ENCODE data around the gene SOSTDC1.
"Not testable (repeated sequence)": the region's sequence is repeated elsewhere in the genome, so short reads cannot be mapped to it uniquely, and the experiment has no call there.

Gene SOSTDC1

DNA sequence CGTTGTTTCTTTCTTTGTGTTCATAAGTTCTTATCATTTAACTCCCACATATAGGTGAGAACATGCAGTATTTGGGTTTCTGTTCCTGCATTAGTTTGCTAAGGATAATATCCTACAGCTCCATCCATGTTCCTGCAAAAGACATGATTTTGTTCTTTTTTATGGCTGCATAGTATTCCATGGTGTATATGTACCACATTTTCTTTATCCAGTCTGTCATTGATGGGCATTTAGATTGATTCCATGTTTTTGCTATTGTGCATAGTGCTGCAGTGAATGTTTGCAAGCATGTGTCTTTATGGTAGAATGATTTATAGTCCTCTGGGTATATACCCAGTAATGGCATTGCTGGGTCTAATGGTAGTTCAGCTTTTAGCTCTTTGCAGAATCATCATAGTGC is 9.2 kb downstream of the SOSTDC1 start:
- H3K9me3 ChIP-seq (ENCODE audit: insufficient read depth, low read depth, low read length); H3K4me1 ChIP-seq (ENCODE audit: insufficient read depth, low read length); H3K9ac ChIP-seq (ENCODE audit: low read depth, low read length); H3K4me3 ChIP-seq (ENCODE audit: low read length); H3K27ac ChIP-seq (ENCODE audit: low read length); H3K36me3 ChIP-seq (ENCODE audit: insufficient read depth, low read depth, low read length); H3K27me3 ChIP-seq (ENCODE audit: insufficient read depth, low read length): not testable (repeated sequence)

DNA sequence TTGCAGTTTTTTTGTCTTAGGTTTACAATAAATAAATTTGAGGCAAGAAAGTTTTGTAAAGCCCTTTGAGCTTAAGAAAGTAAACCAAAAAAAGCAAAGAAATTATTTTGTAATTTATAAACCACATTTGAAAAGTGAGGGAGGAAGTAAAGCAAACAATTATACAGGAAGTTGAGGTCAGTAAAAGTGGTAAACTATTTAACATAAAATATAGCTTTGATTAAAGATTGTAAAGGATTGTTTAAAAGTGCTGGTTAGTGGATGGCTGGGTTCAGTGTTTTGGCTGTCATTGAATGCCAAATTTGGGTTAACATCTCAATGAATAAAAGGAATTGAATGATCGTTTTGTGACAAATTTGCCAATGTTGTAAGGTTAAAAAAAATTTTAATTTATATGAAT is 9.9 kb downstream of the SOSTDC1 start:
- Histone ChIP-seq H3K4me3 (ENCODE audit: low read length) (no peak overlapping the region), H3K27me3 (ENCODE audit: insufficient read depth, low read length) (no peaks in the 10 kb centered on the region), H3K36me3 (ENCODE audit: insufficient read depth, low read depth, low read length) (no peaks in the 10 kb centered on the region), H3K9me3 (ENCODE audit: insufficient read depth, low read depth, low read length) (no peaks in the 10 kb centered on the region), H3K9ac (ENCODE audit: low read depth, low read length) (no peak overlapping the region), H3K4me1 (ENCODE audit: insufficient read depth, low read length) (no peaks in the 10 kb centered on the region), H3K27ac (ENCODE audit: low read length) (no peak overlapping the region)

DNA sequence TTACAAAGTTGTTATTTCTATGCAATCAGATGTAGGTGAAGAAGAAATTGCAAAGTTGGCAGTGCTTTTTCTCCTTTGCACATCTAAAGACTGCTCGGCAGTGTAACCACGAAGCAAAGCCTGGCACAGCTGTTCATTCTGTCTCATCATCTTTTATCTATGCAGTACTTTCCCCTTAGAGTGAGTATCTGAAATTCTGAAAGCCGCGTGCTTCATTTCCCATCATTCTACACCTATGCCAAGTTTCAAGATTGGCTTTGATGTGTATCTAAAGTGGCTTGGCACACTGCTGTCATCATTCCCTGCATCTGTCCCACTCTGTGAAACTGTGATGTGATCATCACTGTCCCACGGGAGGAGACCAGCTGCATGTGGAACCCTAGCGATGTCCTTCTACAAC is 15.2 kb downstream of the SOSTDC1 start:
- no peaks in the 10 kb centered on the region for H3K36me3 ChIP-seq (ENCODE audit: insufficient read depth, low read depth, low read length)
- H3K27ac ChIP-seq (ENCODE audit: low read length), result no peak overlapping the region
- no peaks in the 10 kb centered on the region for H3K27me3 ChIP-seq (ENCODE audit: insufficient read depth, low read length)
- no peaks in the 10 kb centered on the region for H3K4me1 ChIP-seq (ENCODE audit: insufficient read depth, low read length)
- no peaks in the 10 kb centered on the region for H3K9me3 ChIP-seq (ENCODE audit: insufficient read depth, low read depth, low read length)
- no peak overlapping the region for H3K4me3 ChIP-seq (ENCODE audit: low read length)
- no peak overlapping the region for H3K9ac ChIP-seq (ENCODE audit: low read depth, low read length)

DNA sequence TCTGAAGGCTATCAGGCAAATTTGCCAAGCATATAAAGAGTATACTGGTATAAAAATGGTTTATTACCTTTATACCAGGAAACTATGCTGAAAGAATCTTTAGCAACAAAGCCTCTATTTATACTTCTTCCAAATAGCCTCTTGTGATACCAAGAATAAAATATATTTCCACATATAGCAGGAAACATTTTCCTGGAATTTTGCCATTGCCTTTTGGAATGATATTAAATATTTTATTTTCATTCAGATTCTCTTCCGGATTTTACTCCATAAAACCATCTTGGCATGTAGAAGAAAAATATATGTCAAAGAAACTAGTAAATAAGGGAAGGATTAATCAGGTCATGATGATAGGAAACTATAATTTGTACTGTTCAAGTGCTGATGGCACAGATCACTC is 17.7 kb downstream of the SOSTDC1 start:
- Histone ChIP-seq H3K27me3 (ENCODE audit: insufficient read depth, low read length) (no peaks in the 10 kb centered on the region), H3K4me3 (ENCODE audit: low read length) (no peak overlapping the region), H3K36me3 (ENCODE audit: insufficient read depth, low read depth, low read length) (no peaks in the 10 kb centered on the region), H3K9ac (ENCODE audit: low read depth, low read length) (no peak overlapping the region), H3K4me1 (ENCODE audit: insufficient read depth, low read length) (no peaks in the 10 kb centered on the region), H3K27ac (ENCODE audit: low read length) (no peak overlapping the region), H3K9me3 (ENCODE audit: insufficient read depth, low read depth, low read length) (no peaks in the 10 kb centered on the region)

DNA sequence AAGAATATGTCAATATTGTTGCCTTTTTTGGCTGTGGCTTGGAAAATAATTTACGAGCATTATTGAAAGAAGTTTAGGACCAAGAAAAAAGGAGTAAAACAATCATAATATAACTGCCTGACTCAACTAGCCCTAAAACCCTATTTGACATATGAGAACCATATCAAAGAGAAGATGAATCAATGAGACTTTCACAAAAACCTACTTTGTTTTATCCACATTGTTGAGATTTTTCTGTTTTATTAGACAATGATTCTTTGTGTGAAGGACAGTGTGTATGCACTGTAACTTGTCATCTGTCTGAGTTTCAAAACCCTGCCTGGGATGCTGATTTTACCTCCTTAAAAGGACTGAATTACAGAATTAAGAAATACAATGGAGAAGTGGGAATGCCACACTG is 19.0 kb downstream of the SOSTDC1 start:
- Histone ChIP-seq H3K4me1 (ENCODE audit: insufficient read depth, low read length) (no peaks in the 10 kb centered on the region), H3K9me3 (ENCODE audit: insufficient read depth, low read depth, low read length) (no peaks in the 10 kb centered on the region), H3K27me3 (ENCODE audit: insufficient read depth, low read length) (no peaks in the 10 kb centered on the region), H3K27ac (ENCODE audit: low read length) (no peak overlapping the region), H3K4me3 (ENCODE audit: low read length) (no peak overlapping the region), H3K9ac (ENCODE audit: low read depth, low read length) (no peak overlapping the region), H3K36me3 (ENCODE audit: insufficient read depth, low read depth, low read length) (no peaks in the 10 kb centered on the region)

DNA sequence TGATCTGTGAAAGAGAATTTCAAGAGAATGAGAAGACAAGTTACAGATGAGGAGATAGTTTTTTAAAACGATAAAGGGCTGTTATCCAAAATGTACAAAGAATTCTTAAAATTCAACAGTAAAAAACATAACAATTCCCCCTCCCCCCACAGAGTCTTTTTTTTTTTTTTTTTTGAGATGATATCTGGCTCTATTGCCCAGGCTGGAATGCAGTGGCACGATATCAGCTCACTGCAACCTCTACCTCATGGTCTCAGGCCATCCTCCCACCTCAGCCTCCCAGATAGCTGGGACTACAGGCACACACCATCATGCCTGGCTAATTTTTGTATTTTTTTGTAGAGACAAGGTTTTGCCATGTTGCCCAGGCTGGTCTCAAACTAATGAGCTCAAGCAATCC is 21.7 kb downstream of the SOSTDC1 start:
- H3K4me3 ChIP-seq (ENCODE audit: low read length); H3K9me3 ChIP-seq (ENCODE audit: insufficient read depth, low read depth, low read length); H3K9ac ChIP-seq (ENCODE audit: low read depth, low read length): not testable (repeated sequence)

DNA sequence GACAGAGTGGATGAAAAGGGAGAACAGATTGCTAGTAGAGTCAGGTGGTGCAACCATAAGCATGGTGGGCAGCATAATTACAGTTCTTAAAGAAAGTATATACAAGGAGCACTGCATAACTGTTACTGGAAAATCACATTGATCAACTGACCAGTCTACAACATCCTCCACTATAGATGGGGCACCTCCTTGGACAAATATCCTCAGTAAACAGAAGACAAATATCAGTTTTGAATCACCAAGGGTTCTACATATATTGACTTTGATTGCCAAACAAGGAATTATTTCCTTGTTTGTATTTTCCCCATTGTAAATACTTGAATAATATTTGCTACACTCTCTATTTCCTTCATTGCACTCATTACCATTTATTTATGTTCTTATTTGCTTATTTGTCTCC is 26.6 kb downstream of the SOSTDC1 start:
- Histone ChIP-seq H3K9ac (ENCODE audit: low read depth, low read length) (no peak overlapping the region), H3K36me3 (ENCODE audit: insufficient read depth, low read depth, low read length) (no peaks in the 10 kb centered on the region), H3K9me3 (ENCODE audit: insufficient read depth, low read depth, low read length) (no peaks in the 10 kb centered on the region), H3K27ac (ENCODE audit: low read length) (no peak overlapping the region), H3K4me3 (ENCODE audit: low read length) (no peak overlapping the region), H3K27me3 (ENCODE audit: insufficient read depth, low read length) (no peaks in the 10 kb centered on the region), H3K4me1 (ENCODE audit: insufficient read depth, low read length) (no peaks in the 10 kb centered on the region)

More for the DNA sequence above, 21.7 kb downstream of the SOSTDC1 start:
- not testable (repeated sequence) for H3K27ac ChIP-seq (ENCODE audit: low read length); H3K36me3 ChIP-seq (ENCODE audit: insufficient read depth, low read depth, low read length); H3K4me1 ChIP-seq (ENCODE audit: insufficient read depth, low read length); H3K27me3 ChIP-seq (ENCODE audit: insufficient read depth, low read length)

DNA sequence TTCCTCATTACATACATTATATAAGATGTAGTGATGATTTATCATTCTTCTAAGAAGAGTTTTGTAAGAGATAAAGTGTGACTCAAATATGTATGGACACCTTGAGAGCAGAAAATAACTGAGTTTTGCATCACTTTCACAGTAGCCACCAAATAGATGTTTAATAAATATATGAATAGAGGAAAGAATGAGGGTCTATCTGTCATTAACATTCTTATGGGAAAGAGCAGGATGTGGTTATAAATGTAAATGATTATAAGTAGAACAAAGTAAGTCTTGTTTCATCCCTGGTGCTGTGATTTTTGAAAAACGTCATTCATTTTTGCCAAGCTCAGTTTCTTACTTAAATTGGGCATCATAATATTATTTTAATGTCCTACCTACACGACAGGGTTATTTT is 29.2 kb downstream of the SOSTDC1 start:
- no peak overlapping the region for H3K27ac ChIP-seq (ENCODE audit: low read length)
- no peaks in the 10 kb centered on the region for H3K9me3 ChIP-seq (ENCODE audit: insufficient read depth, low read depth, low read length)
- no peak overlapping the region for H3K9ac ChIP-seq (ENCODE audit: low read depth, low read length)
- no peak overlapping the region for H3K4me3 ChIP-seq (ENCODE audit: low read length)
- no peaks in the 10 kb centered on the region for H3K4me1 ChIP-seq (ENCODE audit: insufficient read depth, low read length)
- H3K27me3 ChIP-seq (ENCODE audit: insufficient read depth, low read length), result no peaks in the 10 kb centered on the region
- no peaks in the 10 kb centered on the region for H3K36me3 ChIP-seq (ENCODE audit: insufficient read depth, low read depth, low read length)

DNA sequence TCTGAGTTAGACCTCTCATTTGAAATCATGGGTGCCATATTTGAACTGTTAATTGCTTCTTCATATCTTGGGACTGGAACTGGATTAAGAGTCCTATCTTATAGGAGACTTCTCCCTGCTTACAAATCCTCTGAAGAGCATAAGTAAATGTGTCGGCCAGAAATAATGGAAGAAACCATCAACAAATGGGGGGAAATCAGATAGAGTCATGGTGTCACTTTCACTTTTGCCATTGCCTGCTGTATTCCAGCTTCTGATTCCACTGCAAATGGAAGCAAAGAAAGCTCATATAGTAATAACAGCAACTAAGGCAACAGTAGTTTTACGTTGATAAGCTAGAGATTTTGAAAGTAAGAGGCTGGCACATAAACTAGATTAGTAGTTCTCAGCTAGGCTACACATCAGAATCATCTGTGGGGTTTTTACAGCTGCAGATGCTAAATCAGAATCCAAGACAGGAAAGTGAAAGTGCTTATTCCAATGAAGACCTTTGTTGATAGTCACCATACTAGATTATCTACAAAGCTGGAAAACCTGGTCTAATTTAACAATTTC is 31.9 kb downstream of the SOSTDC1 start:
- no peaks in the 10 kb centered on the region for H3K4me1 ChIP-seq (ENCODE audit: insufficient read depth, low read length)
- H3K27ac ChIP-seq (ENCODE audit: low read length), result no peak overlapping the region
- H3K4me3 ChIP-seq (ENCODE audit: low read length), result no peak overlapping the region
- H3K9ac ChIP-seq (ENCODE audit: low read depth, low read length), result no peak overlapping the region
- H3K27me3 ChIP-seq (ENCODE audit: insufficient read depth, low read length), result no peaks in the 10 kb centered on the region
- H3K9me3 ChIP-seq (ENCODE audit: insufficient read depth, low read depth, low read length), result no peaks in the 10 kb centered on the region
- no peaks in the 10 kb centered on the region for H3K36me3 ChIP-seq (ENCODE audit: insufficient read depth, low read depth, low read length)

DNA sequence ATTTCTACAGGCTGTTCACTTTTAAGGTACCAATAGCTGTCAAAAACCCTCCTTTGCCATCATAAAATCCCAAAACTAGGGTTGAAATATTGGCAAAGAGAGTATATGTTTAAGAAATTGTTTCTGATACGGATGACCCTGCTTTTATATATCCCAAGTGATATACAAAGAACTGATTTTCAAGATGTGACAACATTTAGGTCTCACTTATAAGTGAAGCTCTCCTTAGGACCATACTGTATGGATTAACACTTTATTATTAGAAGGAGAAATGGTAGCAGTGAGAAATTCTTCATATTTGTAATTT is 33.2 kb downstream of the SOSTDC1 start:
- Histone ChIP-seq H3K9me3 (ENCODE audit: insufficient read depth, low read depth, low read length) (no peaks in the 10 kb centered on the region), H3K27ac (ENCODE audit: low read length) (no peak overlapping the region), H3K27me3 (ENCODE audit: insufficient read depth, low read length) (no peaks in the 10 kb centered on the region), H3K9ac (ENCODE audit: low read depth, low read length) (no peak overlapping the region), H3K4me3 (ENCODE audit: low read length) (no peak overlapping the region), H3K36me3 (ENCODE audit: insufficient read depth, low read depth, low read length) (no peaks in the 10 kb centered on the region), H3K4me1 (ENCODE audit: insufficient read depth, low read length) (no peaks in the 10 kb centered on the region)

DNA sequence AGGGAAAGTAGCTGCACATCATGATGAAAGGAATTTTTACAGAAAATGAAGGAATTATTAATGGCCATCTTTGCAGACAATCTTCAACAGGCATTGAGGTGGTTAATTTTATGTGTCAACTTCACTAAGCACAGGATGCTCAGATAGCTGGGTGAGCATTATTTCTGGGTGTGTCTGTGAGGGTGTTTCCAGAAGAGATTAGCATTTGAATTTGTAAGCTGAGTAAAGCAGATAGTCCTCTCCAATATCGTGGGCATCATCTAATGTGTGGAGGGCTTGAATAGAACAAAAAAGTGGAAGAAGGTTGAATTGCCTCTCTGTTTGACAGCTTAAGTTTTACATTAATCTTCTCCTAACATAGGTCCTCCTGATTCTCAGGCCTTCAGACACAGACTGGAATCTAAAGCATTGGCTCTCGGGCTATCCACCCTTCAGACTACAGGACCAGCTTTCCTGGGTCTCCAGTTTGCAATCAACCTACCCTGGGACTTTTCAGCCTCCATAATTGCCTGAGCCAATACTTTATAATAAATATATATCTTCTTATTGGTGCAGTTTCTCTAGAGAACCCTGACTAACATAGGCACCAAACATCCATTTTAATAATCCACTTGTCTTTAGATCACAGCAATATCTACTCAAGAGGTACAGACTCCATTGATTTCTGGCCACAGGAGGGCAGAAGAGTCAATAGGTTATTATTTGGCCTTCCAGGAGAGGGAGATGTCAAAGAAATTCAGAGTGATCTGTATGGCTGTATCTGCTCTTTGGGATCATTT is 33.7 kb downstream of the SOSTDC1 start:
- Histone ChIP-seq H3K4me1 (ENCODE audit: insufficient read depth, low read length) (no peaks in the 10 kb centered on the region), H3K4me3 (ENCODE audit: low read length) (no peak overlapping the region), H3K27me3 (ENCODE audit: insufficient read depth, low read length) (no peaks in the 10 kb centered on the region), H3K36me3 (ENCODE audit: insufficient read depth, low read depth, low read length) (no peaks in the 10 kb centered on the region), H3K9me3 (ENCODE audit: insufficient read depth, low read depth, low read length) (no peaks in the 10 kb centered on the region), H3K27ac (ENCODE audit: low read length) (no peak overlapping the region), H3K9ac (ENCODE audit: low read depth, low read length) (no peak overlapping the region)

DNA sequence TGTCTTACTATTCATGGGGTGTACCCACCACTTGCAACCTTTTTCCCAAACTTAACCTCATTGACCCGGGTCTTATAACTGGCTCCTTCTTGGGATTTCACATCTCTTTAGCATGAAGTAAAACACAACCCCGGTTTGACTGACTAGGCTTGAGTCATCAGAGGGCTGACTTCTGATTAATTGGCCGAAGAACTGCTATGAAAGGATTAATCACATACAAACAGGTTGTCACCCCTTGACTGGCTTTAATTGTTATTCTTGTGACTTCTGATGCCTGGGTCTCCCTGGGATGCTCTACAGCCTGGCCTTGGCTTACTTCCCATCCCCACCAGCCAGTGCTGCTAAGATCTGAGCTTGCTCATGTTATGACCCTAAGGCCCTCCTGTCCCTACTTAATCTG is 35.4 kb downstream of the SOSTDC1 start:
- no peaks in the 10 kb centered on the region for H3K27me3 ChIP-seq (ENCODE audit: insufficient read depth, low read length)
- no peaks in the 10 kb centered on the region for H3K36me3 ChIP-seq (ENCODE audit: insufficient read depth, low read depth, low read length)
- no peak overlapping the region for H3K27ac ChIP-seq (ENCODE audit: low read length)
- H3K9me3 ChIP-seq (ENCODE audit: insufficient read depth, low read depth, low read length), result no peaks in the 10 kb centered on the region
- no peaks in the 10 kb centered on the region for H3K4me1 ChIP-seq (ENCODE audit: insufficient read depth, low read length)
- no peak overlapping the region for H3K4me3 ChIP-seq (ENCODE audit: low read length)
- no peak overlapping the region for H3K9ac ChIP-seq (ENCODE audit: low read depth, low read length)

All from iPS-20b (cell line).